GM19452 (cell line): ENCODE data around the gene EEFSEC.

Experiments
- ATAC-seq: cut with Tn5 transposase; IDR thresholded peaks from one replicate; pipeline ENCODE4 v1.9.1; 2021; ENCODE audit not compliant: unreplicated experiment

EEFSEC gene

GRCh38 chr3:128420720-128421438 lies 267.6 kb downstream of the EEFSEC start:
- ATAC-seq, result no peak

DNA sequence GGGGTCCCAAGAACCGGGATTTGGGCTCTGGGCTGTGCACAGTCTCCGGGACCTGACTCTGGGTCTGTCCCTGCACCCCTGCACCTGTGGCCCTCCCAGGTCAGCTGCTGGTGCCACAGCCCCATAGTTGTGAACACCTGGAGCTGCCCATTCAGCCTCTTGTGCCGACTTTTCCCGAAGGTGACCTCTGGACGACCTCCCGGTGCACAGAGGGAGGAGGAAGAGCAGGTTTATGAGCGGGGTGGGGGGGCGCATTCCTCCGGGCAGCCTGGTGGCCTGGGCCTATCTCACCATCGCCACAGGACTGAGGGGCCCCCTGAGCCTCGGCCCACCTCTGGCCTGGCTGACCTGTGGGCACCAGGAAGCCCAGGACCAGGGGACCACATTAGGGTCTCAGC lies 268.2 kb downstream of the EEFSEC start:
- no peak for ATAC-seq

- no peak for ATAC-seq
Observed at GRCh38 chr3:128421966-128422365, 268.7 kb downstream of the EEFSEC start.

- ATAC-seq, result no peak
Observed at GRCh38 chr3:128422762-128423524, 269.7 kb downstream of the EEFSEC start.

DNA sequence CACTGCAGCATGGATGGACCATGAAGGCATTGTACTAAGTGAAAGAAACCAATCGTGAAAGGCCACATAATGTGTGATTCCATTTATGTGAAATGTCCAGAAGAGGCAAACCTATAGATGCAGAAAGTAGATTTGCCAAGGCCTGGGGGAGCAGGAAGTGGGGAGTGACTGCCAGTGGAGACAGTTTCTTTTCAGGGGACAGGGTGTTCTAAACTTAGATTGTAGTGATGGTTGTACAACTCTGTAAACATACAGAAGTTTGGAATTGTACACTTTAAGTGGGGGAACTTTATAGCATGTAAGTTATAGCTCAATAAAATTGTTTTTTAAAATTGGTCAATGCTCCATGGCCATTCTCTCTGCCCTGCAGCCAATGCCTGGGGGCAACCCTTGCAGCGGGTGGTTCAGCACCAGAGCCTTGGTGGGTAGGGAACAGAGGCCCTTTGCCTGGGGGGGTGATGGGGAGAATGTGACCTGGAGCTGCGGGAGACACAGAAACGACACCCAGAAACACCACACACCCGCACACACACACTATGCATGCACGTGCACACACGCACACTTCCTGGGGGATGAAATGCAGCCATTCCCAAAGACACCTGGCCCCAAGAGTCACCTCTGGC lies 270.4 kb downstream of the EEFSEC start:
- no peak for ATAC-seq

DNA sequence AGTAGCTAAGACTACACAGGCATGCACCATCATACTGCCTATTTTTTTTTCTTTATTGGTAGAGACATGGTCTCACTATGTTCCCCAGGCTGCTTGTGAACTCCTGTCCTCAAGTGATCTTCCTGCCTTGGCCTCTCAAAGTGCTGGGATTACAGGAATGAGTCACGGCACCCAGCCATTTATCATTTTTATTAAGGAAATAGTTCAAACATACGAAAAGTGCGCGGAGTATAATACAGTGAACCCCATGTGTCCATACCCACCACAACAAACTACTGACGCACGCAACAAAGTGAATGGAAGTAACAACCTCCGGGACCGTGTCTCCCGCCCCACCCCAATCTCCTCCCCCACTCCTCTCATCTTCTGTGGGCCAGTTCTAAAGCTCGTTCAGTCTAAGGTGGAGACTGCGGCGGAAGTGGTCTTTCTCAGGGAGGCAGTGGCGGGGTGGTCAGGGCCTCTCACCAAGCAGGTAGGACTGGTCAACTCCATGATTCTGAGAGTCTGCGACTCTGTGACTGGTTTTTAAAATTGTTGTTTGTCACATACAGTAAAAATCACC lies 271.3 kb downstream of the EEFSEC start:
- ATAC-seq, result no peak

DNA sequence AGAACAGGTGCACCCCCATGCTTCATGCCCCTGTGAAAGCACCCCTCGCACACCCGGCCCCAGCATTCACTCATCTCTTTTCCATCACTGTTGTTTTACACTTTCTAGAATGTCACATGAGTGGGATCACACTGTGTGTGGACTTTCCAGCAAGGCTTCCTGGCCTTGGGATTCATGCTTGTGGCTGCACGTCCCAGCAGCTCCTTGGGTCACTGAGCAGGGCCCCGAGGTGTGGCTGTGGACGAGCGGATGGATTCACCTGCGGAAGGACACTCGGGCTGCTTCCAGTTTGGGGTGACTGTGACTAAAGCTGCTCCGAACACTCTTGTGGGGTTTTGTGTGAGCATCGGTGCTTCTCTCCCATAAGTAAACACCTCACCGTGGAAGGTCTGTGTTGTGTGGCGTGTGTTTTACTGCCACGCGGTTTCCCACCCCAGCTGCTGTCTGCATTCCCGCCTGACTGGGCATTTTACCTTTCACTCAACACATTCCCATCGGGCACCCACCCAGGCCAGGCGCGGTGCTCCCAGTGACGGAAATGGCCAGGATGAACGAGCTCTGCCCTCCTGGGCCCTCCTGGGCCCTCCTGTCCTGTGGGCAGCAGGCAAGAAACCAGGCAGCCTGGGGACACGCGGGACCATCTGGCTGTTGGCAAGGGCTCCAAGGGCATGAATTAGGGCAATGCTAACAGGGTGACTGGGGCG lies 272.0 kb downstream of the EEFSEC start:
- ATAC-seq, result no peak

GRCh38 chr3:128425846-128426127 lies 272.5 kb downstream of the EEFSEC start:
- ATAC-seq, result no peak

DNA sequence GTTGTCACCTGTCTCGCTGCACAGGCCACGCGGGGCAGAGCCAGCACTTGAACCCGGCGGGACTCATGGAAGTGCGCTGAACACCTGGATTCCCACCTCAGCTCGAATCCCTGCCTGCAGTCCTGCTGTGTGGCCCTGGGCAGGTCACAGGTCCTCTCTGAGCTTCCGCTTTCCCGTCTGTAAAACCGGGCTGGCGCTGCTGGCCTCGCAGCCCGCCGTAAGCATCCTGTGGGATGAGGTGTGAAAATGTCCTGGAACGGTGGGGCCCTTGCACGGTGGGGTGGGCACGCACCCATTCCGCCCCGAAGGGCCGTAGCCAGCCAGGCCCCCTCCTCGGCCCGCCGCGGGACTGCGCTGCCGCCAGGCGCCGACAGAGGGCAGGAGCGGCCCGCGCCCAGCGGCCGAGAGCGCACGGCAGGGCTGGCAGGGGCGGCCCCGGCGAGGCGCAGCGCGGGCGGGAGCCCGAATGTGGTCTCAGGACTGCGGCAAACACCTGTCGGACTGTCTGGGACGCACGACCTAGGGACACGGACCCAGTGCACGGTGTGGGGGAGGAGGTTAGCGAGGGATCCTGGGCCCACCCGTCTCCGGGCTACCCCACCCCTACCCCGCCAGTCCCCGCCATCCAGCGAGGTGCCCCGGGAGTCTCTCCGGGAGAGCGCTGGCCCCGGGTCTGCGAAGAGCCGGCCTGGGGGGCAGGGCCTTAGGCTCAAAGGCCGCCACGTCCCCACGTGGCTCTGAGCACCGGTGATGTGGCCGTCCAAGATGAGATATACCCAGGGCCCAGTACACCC lies 273.0 kb downstream of the EEFSEC start:
- no peak for ATAC-seq

DNA sequence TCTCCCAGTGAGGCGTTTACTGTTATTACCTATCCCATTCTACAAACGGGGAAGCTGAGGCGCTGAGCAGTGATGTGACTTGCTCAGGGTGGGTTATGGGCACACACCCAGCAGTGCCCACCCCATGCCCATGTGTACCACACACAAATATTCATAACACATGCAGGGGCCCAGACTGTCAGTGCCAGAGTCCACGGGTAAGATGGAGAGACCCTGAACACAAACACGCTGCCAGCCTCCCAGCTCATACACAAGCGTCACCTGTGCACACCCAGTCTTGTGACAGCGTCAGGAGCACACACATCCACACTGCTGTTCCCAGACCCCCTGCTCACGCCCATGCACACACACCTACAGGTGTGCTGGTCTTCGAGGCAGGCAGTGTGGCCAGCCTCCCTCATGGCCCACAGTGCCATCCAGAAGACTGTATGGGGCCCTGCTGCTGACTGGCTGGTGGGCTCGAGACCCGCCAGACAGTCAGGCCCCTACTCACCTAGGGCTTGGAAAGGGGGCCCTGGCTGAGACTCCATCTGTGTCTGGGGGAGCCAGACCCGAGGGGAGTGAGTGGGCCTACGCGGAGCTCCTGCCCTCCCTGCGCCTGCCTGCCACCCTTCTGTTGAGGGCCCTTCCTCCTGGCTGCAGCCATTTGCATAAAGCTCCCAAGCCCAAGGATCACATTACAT lies 274.0 kb downstream of the EEFSEC start:
- no peak for ATAC-seq

DNA sequence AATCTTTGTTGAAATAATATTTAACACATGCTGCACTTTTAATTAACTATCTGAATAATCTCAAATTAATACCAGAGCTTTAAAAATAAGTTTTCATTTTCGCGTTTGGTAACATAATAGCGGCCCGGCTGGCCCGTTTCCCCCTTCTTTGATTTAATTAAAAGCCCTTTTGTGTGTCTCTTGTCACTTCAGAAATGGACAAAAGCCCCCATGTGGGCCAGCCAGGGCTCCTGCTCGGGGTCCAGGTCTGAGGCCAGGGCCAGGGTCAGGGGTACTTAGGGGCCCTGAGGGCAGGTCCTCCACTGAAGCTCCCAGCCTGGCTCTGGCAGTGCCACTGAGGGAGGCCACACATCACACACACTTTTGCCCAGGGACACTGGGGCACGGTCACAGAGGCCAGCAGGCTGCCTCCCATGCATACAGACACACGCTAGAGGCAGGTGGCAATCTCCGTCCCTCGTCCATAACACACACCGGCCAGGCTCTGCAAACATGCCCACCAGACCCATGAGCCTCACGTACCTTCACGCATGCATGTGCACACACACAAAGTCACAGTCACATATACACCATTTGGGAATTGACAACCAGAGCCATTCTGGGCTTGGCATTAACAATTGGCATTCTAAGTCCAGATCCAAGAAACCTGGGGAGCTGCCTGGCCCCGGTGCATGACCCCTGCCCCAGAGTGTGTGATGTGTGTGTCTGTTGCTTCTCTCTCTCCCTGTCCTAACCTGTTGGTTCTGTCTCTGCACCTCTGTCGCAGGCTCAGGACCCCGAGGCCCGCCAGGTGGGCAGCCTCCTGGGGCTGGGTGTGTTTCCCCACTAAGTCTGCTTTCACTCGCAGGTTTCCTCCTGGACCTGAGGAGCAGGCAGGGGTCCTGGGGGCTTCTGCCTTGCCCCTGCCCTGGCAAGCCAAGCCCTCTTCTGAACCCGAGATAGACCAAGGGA lies 274.9 kb downstream of the EEFSEC start:
- no peak for ATAC-seq

- no peak for ATAC-seq
Observed at GRCh38 chr3:128429275-128429674, 276.0 kb downstream of the EEFSEC start.

GRCh38 chr3:128429751-128430150 lies 276.5 kb downstream of the EEFSEC start:
- ATAC-seq, result no peak

DNA sequence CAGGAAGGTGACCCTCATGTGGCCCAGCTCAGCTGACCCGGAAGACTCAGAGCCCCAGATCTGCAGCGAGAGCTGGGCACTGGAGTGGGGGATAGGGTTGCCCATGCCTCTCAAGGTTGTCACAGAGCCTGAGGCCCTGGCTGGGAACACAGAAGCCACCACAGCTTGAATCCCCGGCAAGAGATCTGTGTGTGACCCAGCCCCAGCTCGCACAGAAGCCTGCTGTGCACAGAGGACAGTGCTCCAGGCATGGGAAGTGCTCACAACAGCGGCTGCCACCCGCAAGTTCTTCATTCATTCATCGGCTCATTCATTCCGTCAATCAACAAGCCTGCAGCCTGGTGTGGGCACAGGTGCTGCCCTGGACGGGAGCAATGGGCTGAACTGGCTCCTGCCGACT lies 277.0 kb downstream of the EEFSEC start:
- ATAC-seq, result no peak

- no peak for ATAC-seq
Observed at GRCh38 chr3:128430731-128431130, 277.4 kb downstream of the EEFSEC start.

DNA sequence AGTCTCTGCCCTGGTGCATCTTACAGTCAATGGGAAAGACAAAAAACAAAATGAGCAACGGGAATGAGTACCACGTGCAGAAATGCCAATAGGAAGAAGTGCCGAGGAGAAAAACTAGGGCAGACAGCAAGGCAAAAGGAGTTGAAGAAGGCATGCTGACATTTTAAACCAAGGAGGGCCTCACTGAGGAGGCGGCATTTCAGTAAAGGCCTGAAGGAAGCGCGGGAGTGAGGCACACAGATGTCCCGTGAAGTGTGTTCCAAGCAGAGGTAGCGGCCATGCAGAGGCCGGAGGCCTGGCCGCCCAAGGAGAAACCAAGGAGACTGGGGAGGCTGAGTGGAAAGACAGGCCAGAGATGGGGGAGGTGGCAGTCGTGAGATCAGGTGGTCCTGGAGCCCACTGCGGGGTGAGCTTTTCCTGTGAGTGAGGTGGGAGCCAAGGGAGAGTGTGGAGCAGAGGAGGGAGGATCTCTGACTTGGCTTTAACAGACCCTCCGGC lies 278.6 kb downstream of the EEFSEC start:
- ATAC-seq, result no peak

GRCh38 chr3:128432301-128432970 lies 279.2 kb downstream of the EEFSEC start:
- ATAC-seq, result no peak
